ENCODE results near the gene TNIP1. TPM values are rescaled to one million over a fixed set of nuclear protein-coding genes. Genes with fewer than 3 reads are reported as not detected.

TNIP1 gene
- total and polyA plus RNA-seq, 10 donors, result 67.7 to 260 (median 199) TPM

- WGBS, 5 donors, result 6 to 9% (median 6%) methylated on average over 7 of the region's 7 CpGs
- H3K27me3 ChIP-seq (replicated peaks in 1 of 7), result no peaks in the 10 kb centered on the region
- H3K4me1 ChIP-seq, result peaks cover 12 to 41% (median 19%) of the 10 kb centered on the region in 6 donors
- TF ChIP-seq POLR2A (IDR thresholded peaks at IDR 0.05), result no peak
- TF ChIP-seq, protein P1, sequence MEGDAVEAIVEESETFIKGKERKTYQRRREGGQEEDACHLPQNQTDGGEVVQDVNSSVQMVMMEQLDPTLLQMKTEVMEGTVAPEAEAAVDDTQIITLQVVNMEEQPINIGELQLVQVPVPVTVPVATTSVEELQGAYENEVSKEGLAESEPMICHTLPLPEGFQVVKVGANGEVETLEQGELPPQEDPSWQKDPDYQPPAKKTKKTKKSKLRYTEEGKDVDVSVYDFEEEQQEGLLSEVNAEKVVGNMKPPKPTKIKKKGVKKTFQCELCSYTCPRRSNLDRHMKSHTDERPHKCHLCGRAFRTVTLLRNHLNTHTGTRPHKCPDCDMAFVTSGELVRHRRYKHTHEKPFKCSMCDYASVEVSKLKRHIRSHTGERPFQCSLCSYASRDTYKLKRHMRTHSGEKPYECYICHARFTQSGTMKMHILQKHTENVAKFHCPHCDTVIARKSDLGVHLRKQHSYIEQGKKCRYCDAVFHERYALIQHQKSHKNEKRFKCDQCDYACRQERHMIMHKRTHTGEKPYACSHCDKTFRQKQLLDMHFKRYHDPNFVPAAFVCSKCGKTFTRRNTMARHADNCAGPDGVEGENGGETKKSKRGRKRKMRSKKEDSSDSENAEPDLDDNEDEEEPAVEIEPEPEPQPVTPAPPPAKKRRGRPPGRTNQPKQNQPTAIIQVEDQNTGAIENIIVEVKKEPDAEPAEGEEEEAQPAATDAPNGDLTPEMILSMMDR (IDR thresholded peaks at IDR 0.05 in 8 of 11, conservative IDR thresholded peaks at IDR 0.05 in 3 of 11), result peak; percentile 89 to 96 (median 94)
- peak in 2 of 3 donors; percentile 64 to 81 for TF ChIP-seq POLR2AphosphoS5 (IDR thresholded peaks at IDR 0.05)
- peak; percentile 93 for DNase-seq
- H3K27ac ChIP-seq, result peak overlapping the region in 5 of 8 donors; percentile 8 to 44 (median 32)
- intact Hi-C loops (cut with DNase I; ENCODE audit: low total_unique reads), result loop anchor here (5.0 kb wide), 1 partner anchor 63 kb away; no protein-coding TSS in a partner anchor
- H3K4me3 ChIP-seq, result no peak overlapping the region
- peaks cover 0 to 100% (median 69%) of the 10 kb centered on the region in 6 donors for H3K36me3 ChIP-seq
- no peaks in the 10 kb centered on the region for H3K9me3 ChIP-seq
Measured at GRCh38 chr5:151115272-151115905, 34.6 kb upstream of the TNIP1 start.

GRCh38 chr5:151113651-151114050 is 32.8 kb upstream of the TNIP1 start:
- no peaks in the 10 kb centered on the region for H3K9me3 ChIP-seq
- peaks cover 14 to 54% (median 29%) of the 10 kb centered on the region in 6 donors for H3K4me1 ChIP-seq
- TF ChIP-seq POLR2A (IDR thresholded peaks at IDR 0.05) (no peak), POLR2AphosphoS5 (IDR thresholded peaks at IDR 0.05) (no peak)
- TF ChIP-seq, protein P1 (IDR thresholded peaks at IDR 0.05 in 8 of 11, conservative IDR thresholded peaks at IDR 0.05 in 3 of 11), result no peak
- H3K36me3 ChIP-seq, result peaks cover 0 to 100% (median 63%) of the 10 kb centered on the region in 6 donors
- WGBS, 5 donors, result 59 to 87% (median 77%) methylated on average over 3 of the region's 3 CpGs
- DNase-seq, result no peak
- H3K4me3 ChIP-seq, result no peak overlapping the region
- intact Hi-C loops (cut with DNase I; ENCODE audit: low total_unique reads), result no loop called here
- H3K27me3 ChIP-seq (replicated peaks in 1 of 7), result no peaks in the 10 kb centered on the region
- peak overlapping the region in 1 of 8 donors; percentile 3 for H3K27ac ChIP-seq

DNA sequence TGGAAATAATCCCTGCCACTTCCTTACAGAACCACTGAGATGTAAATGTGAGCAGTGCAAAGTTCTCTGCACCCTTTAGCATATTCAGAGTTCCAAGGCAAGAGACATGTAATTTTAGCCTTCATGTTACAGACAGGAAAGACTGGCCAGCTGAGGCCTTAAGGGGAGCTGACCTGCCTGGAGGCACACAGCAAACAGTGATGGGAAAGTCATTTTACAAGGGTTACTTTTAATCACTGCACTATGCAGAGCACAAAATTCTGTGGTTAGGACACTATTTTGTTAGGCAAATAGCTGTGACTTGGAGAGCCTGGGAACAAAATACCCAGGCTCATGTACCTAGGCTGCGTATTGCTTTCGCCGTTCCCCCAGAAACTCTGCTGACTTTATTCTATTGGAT is 30.2 kb upstream of the TNIP1 start:
- Histone ChIP-seq H3K36me3 (peaks cover 0 to 100% (median 64%) of the 10 kb centered on the region in 6 donors), H3K27ac (peak overlapping the region in 5 of 8 donors; percentile 5 to 71 (median 51)), H3K4me3 (no peak overlapping the region), H3K9me3 (no peaks in the 10 kb centered on the region), H3K4me1 (peaks cover 21 to 72% (median 42%) of the 10 kb centered on the region in 6 donors), H3K27me3 (replicated peaks in 1 of 7) (no peaks in the 10 kb centered on the region)
- no peak for TF ChIP-seq POLR2AphosphoS5 (IDR thresholded peaks at IDR 0.05)
- no peak for TF ChIP-seq POLR2A (IDR thresholded peaks at IDR 0.05)
- TF ChIP-seq, protein P1 (IDR thresholded peaks at IDR 0.05 in 8 of 11, conservative IDR thresholded peaks at IDR 0.05 in 3 of 11), result no peak
- intact Hi-C loops (cut with DNase I; ENCODE audit: low total_unique reads), result no loop called here
- DNase-seq, result peak; percentile 8
- WGBS, 5 donors, result 81 to 92% (median 88%) methylated on average over 3 of the region's 3 CpGs

GRCh38 chr5:151110122-151110681 is 29.4 kb upstream of the TNIP1 start:
- H3K27ac ChIP-seq, result peak overlapping the region in 5 of 8 donors; percentile 5 to 71 (median 51)
- peaks cover 13 to 74% (median 42%) of the 10 kb centered on the region in 6 donors for H3K4me1 ChIP-seq
- WGBS, 5 donors, result 75 to 89% (median 80%) methylated on average over 11 of the region's 11 CpGs
- no peak for TF ChIP-seq POLR2A (IDR thresholded peaks at IDR 0.05)
- no peak for TF ChIP-seq POLR2AphosphoS5 (IDR thresholded peaks at IDR 0.05)
- TF ChIP-seq, protein P1 (IDR thresholded peaks at IDR 0.05 in 8 of 11, conservative IDR thresholded peaks at IDR 0.05 in 3 of 11), result no peak
- intact Hi-C loops (cut with DNase I; ENCODE audit: low total_unique reads), result no loop called here
- no peaks in the 10 kb centered on the region for H3K27me3 ChIP-seq (replicated peaks in 1 of 7)
- H3K4me3 ChIP-seq, result no peak overlapping the region
- H3K9me3 ChIP-seq, result no peaks in the 10 kb centered on the region
- H3K36me3 ChIP-seq, result peaks cover 0 to 100% (median 64%) of the 10 kb centered on the region in 6 donors
- DNase-seq, result peak; percentile 67

All from spleen (tissue), 11 donors.